MCF 10A (cell line): ENCODE results near the gene C2orf81. TPM values are rescaled to one million over a fixed set of nuclear protein-coding genes. Genes with fewer than 3 reads are reported as not detected.
A peak's percentile ranks its signal among the peaks of the same experiment; 100 is the strongest.
"Not testable (repeated sequence)": the region's sequence is repeated elsewhere in the genome, so short reads cannot be mapped to it uniquely, and the experiment has no call there.

Experiments used
- BruUV-seq: library from RNA; stranded (reverse); fragments of 400-500 nt; replicated peaks from 2 replicates; lab custom pipeline; 2021; lab: Mats Ljungman, UMichigan
- CTCF ChIA-PET: fragments of 300-600 bp; sonication (Branson Sonifier 250); formaldehyde crosslinking; extraction: SDS; loops from one replicate; lab custom pipeline; 2021; ENCODE audit warnings: antibody characterized with exemption, inconsistent platforms; lab: Yijun Ruan, JAX
- POLR2A ChIA-PET: fragments of 300-600, 350-650 bp; sonication (Branson Sonifier 250); formaldehyde crosslinking; extraction: SDS; loops from one replicate; lab custom pipeline; 2020; ENCODE audit warnings: antibody characterized with exemption, inconsistent platforms; lab: Yijun Ruan, JAX
- DNase-seq: peaks from one replicate; pipeline ENCODE4 v3.0.0-alpha.2; 2018; ENCODE audit not compliant: unreplicated experiment
- H3K27ac Mint-ChIP-seq: one replicate; pipeline ENCODE4 v1.8.0; 2022; ENCODE audit warnings: mild to moderate bottlenecking, low read depth, mixed read lengths; ENCODE audit not compliant: unreplicated experiment
- H3K27me3 Mint-ChIP-seq: one replicate; pipeline ENCODE4 v1.8.0; 2022; ENCODE audit warnings: mixed read lengths; ENCODE audit not compliant: insufficient read depth, unreplicated experiment
- H3K36me3 Mint-ChIP-seq: one replicate; pipeline ENCODE4 v1.8.0; 2022; ENCODE audit warnings: mild to moderate bottlenecking, moderate library complexity, mixed read lengths; ENCODE audit not compliant: insufficient read depth, unreplicated experiment
- H3K4me1 Mint-ChIP-seq: one replicate; pipeline ENCODE4 v1.8.0; 2022; ENCODE audit warnings: mixed read lengths; ENCODE audit not compliant: insufficient read depth, unreplicated experiment
- H3K4me3 Mint-ChIP-seq: one replicate; pipeline ENCODE4 v1.8.0; 2022; ENCODE audit warnings: mild to moderate bottlenecking, moderate library complexity, mixed read lengths; ENCODE audit not compliant: unreplicated experiment
- H3K9me3 Mint-ChIP-seq: one replicate; pipeline ENCODE4 v1.8.0; 2022; ENCODE audit warnings: mixed read lengths; ENCODE audit not compliant: unreplicated experiment
- intact Hi-C: fragments of 100-400 bp; cut with micrococcal nuclease; formaldehyde crosslinking; loops from 2 replicates; pipeline ENCODE4 v1.14.1; 2022
- total RNA-seq: library from RNA; stranded (reverse); gene quantifications from 2 replicates; pipeline ENCODE4 v1.2.3, GENCODE V29; 2022
- TF ChIP-seq, protein P1 (sequence below): fragments of 200-600 bp; IDR thresholded peaks from one replicate; pipeline ENCODE4 v1.8.0; 2022; ENCODE audit warnings: antibody characterized with exemption, mild to moderate bottlenecking; ENCODE audit not compliant: unreplicated experiment

The C2orf81 gene
- total RNA-seq, 1 experiment from 2014 or later: 5.6 TPM

DNA sequence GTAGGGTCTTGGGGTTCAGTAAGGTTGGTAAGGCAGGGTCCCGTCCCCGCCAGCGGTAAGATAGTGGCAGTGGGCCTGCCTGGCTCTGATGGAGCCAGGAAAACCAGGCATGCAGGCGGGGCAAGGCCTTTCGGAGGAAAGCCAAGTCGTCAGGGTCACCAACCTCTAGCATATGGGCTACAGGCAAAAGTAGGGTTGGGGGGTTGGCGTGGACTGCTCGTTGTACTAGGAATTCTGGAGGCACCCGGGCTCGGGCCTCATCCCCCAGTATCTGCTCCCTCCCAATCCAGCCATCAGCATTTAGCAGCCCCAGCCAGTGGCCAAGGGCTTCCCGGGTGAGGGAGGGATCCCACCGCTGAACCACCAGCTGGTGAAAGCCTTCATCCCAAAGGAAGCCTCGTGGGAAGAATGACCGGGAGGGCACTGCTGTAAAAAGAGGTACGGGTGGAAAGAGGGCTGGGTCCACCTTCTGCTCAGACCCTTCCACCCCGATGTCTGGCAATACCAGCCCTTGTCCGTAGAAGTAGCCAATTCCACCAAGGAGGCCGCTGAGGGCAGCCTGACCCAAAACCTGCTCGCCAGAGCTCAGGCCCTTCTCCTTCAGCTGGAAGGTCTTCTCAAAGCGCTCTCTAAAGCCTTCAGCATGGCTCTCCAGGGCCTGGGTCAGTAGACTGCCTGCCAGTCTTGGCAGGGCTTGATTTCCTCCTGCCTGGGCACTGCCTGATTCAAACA is 40.8 kb upstream of the C2orf81 start:
- intact Hi-C loops: no loop called here

DNA sequence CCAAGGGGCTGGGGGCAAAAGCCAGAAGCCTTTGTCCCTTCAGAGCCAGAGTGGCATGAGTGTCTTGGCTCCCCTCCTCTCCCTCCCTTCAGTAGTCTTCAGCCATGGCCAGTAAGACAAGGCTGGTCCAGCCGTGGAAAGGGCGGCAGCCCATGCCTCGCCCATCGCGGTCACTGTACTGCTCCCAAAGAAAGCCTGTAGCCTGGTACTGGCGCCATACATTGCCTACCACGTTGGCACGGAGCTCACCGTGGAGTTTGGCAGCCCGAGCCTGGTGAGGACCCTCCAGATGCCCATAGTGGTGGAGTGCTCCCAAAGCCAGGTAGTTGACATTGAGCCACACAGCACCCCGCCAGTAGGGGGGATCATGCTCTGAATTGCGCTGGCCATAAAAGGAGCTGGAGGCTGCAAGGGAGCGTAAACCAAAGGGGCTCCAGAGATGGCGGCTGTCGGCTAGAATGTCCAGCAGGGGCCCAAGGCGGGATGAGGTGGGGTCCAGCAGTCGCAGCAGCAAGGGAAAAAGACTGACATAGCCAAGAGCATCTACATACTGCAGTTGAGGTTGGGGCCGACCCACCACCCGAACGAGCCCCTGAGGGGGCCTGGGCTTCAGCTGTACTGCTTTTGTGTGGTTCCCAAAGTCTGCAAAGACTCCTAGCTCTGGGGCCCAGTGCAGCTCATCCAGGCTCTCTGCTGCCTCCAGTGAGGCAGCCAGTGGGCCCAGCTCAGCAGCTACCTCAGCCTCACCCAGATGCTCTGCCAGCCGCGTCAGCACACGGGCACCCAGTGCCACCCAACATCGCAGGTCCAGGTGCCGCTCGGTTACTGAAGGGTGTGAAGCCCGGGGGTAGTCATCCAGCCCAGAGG is 40.0 kb upstream of the C2orf81 start:
- Mint-ChIP-seq H3K36me3 (peaks cover 53% of the 10 kb centered on the region), H3K4me3 (no peak overlapping the region), H3K4me1 (peaks cover 27% of the 10 kb centered on the region), H3K27ac (no peak overlapping the region), H3K9me3 (no peaks in the 10 kb centered on the region), H3K27me3 (no peaks in the 10 kb centered on the region)
- TF ChIP-seq, protein P1, sequence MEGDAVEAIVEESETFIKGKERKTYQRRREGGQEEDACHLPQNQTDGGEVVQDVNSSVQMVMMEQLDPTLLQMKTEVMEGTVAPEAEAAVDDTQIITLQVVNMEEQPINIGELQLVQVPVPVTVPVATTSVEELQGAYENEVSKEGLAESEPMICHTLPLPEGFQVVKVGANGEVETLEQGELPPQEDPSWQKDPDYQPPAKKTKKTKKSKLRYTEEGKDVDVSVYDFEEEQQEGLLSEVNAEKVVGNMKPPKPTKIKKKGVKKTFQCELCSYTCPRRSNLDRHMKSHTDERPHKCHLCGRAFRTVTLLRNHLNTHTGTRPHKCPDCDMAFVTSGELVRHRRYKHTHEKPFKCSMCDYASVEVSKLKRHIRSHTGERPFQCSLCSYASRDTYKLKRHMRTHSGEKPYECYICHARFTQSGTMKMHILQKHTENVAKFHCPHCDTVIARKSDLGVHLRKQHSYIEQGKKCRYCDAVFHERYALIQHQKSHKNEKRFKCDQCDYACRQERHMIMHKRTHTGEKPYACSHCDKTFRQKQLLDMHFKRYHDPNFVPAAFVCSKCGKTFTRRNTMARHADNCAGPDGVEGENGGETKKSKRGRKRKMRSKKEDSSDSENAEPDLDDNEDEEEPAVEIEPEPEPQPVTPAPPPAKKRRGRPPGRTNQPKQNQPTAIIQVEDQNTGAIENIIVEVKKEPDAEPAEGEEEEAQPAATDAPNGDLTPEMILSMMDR: peak; percentile 9
- POLR2A ChIA-PET: interaction anchor here (1.6 to 9.2 kb wide), 2 partner anchors 12 to 22 kb away, joined by 3 to 84 read pairs; partner anchors contain the start of genes MRPL53 and TTC31
- intact Hi-C loops: no loop called here
- CTCF ChIA-PET: interaction anchor here (0.5 to 0.9 kb wide), 3 partner anchors 10 to 11 kb away, joined by 3 to 5 read pairs (median 3); no protein-coding TSS in a partner anchor
- no TSS peak for BruUV-seq
- no peak for DNase-seq

More for the DNA sequence above, 40.8 kb upstream of the C2orf81 start:
- H3K27me3 Mint-ChIP-seq: no peaks in the 10 kb centered on the region
- TSS peak; percentile 18 for BruUV-seq
- no peak overlapping the region for H3K27ac Mint-ChIP-seq
- POLR2A ChIA-PET: interaction anchor here (0.6 to 9.2 kb wide), 4 partner anchors 11 to 725 kb away, joined by 3 to 84 read pairs (median 3); partner anchors contain the start of genes MRPL53, TPRKB and TTC31
- peaks cover 19% of the 10 kb centered on the region for H3K4me1 Mint-ChIP-seq
- CTCF ChIA-PET: interaction anchor here (0.5 to 1.0 kb wide), 5 partner anchors 9 to 125 kb away, joined by 3 to 5 read pairs (median 3); partner anchors contain the start of genes CCDC142 and TTC31
- DNase-seq: no peak
- peaks cover 53% of the 10 kb centered on the region for H3K36me3 Mint-ChIP-seq
- H3K4me3 Mint-ChIP-seq: no peak overlapping the region
- TF ChIP-seq, protein P1: no peak
- H3K9me3 Mint-ChIP-seq: no peaks in the 10 kb centered on the region

DNA sequence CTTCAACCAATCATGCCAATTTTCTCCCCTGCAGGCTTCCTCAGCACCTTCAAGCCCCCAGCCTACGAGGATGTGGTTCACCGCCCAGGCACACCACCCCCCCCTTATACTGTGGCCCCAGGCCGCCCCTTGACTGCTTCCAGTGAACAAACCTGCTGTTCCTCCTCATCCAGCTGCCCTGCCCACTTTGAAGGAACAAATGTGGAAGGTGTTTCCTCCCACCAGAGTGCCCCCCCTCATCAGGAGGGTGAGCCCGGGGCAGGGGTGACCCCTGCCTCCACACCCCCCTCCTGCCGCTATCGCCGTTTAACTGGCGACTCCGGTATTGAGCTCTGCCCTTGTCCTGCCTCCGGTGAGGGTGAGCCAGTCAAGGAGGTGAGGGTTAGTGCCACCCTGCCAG is 38.8 kb upstream of the C2orf81 start:
- Mint-ChIP-seq H3K36me3 (peaks cover 64% of the 10 kb centered on the region), H3K4me3 (peak overlapping the region; percentile 98), H3K4me1 (peaks cover 40% of the 10 kb centered on the region)
- H3K27me3 Mint-ChIP-seq, CTCF ChIA-PET, H3K27ac Mint-ChIP-seq, BruUV-seq, intact Hi-C loops, H3K9me3 Mint-ChIP-seq, DNase-seq: not testable (repeated sequence)
- POLR2A ChIA-PET: interaction anchor here (0.7 to 9.2 kb wide), 4 partner anchors 13 to 685 kb away, joined by 3 to 102 read pairs (median 52); partner anchors contain the start of genes C2orf81, CCDC142, MRPL53 and TTC31

DNA sequence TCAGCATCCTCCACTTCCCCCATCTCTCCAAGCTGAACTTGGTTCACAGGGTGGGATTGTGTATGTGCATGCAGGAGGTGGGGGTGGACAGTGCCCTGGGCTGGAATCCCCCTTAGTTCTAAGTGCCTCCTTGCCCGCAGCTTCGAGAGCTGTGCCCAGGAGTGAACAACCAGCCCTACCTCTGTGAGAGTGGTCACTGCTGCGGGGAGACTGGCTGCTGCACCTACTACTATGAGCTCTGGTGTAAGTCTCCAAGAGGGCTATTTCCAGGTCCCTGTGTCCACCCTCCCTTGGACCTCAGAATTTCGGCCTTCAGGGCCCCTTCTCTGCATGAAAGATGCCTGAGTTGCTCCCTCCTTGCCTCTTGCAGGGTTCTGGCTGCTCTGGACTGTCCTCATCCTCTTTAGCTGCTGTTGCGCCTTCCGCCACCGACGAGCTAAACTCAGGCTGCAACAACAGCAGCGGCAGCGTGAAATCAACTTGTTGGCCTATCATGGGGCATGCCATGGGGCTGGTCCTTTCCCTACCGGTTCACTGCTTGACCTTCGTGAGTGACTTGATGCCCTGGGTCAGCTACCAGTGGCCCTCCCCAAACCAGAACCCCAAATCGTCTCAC is 38.2 kb upstream of the C2orf81 start:
- H3K27me3 Mint-ChIP-seq, DNase-seq, intact Hi-C loops, CTCF ChIA-PET, H3K9me3 Mint-ChIP-seq, BruUV-seq: not testable (repeated sequence)
- peaks cover 46% of the 10 kb centered on the region for H3K4me1 Mint-ChIP-seq
- peak overlapping the region; percentile 91 for H3K27ac Mint-ChIP-seq
- POLR2A ChIA-PET: interaction anchor here (2.2 to 9.2 kb wide), 9 partner anchors 8 to 70 kb away, joined by 5 to 132 read pairs (median 19); partner anchors contain the start of genes AUP1, C2orf81, CCDC142 and DQX1
- peaks cover 70% of the 10 kb centered on the region for H3K36me3 Mint-ChIP-seq
- peak overlapping the region; percentile 98 for H3K4me3 Mint-ChIP-seq
